Nephron (organoid): ENCODE results near the gene HCST.
"Not testable (repeated sequence)": the region's sequence is repeated elsewhere in the genome, so short reads cannot be mapped to it uniquely, and the experiment has no call there.

Experiments used
- H3K27ac Mint-ChIP-seq, 3 experiments: 2 replicates each; pipeline ENCODE4 v1.8.0; 2020; ENCODE audit warnings: mixed read lengths in 3 of 3, mild to moderate bottlenecking in 2 of 3, moderate library complexity in 1 of 3
- H3K27me3 Mint-ChIP-seq: 2 replicates; pipeline ENCODE4 v1.8.0; 2021; ENCODE audit warnings: low read depth, mild to moderate bottlenecking, moderate library complexity, mixed read lengths
- H3K36me3 Mint-ChIP-seq: 2 replicates; pipeline ENCODE4 v1.8.0; 2020; ENCODE audit warnings: low read depth, mixed read lengths
- H3K4me1 Mint-ChIP-seq: 2 replicates; pipeline ENCODE4 v1.8.0; 2020; ENCODE audit warnings: mixed read lengths
- H3K4me3 Mint-ChIP-seq, 3 experiments: 2 replicates each; pipeline ENCODE4 v1.8.0; 2020; ENCODE audit warnings: mild to moderate bottlenecking in 3 of 3, mixed read lengths in 3 of 3, moderate library complexity in 2 of 3
- H3K9me3 Mint-ChIP-seq: 2 replicates; pipeline ENCODE4 v1.8.0; 2020; ENCODE audit warnings: mixed read lengths
- TF ChIP-seq, protein P1 (sequence below), 3 experiments: fragments of 200-600 bp; sonication (generic); IDR thresholded peaks; one replicate each; pipeline ENCODE4 v1.5.0; 2021; ENCODE audit warnings: antibody characterized with exemption in 3 of 3; ENCODE audit not compliant: unreplicated experiment in 3 of 3

HCST gene

DNA sequence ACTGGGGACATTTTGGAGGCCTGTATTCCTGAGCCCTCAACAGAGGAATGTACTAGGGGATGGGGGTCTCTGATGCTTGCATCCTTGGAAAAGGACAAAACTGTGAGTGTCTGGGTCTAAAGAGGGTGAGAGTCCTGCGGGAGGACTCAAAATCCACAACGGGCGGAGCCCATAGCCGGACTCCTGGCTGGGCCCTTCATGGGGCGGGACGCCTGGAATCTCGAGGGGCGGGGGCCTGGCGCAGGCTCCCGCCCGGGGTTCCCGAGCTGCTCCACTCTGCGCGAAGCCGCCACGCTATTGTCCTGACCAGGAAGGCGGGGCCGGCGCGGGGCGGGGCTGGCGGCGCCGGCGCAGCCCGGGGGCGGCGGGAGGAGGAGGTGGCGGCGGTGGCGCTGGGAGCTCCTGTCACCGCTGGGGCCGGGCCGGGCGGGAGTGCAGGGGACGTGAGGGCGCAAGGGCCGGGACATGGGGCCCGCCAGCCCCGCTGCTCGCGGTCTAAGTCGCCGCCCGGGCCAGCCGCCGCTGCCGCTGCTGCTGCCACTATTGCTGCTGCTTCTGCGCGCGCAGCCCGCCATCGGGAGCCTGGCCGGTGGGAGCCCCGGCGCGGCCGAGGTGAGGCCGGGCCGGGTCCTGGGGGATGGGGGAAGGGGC lies 34.0 kb upstream of the HCST start, which contains the start of gene APLP1:
Gene APLP1 (plus strand): TSS at position 403 of the 651 bp plus-strand sequence. CDS start 63 bp downstream, at position 466.
- peaks cover 5% of the 10 kb centered on the region for H3K4me1 Mint-ChIP-seq
- peak within 1 kb of the TSS in 2 of 3 experiments; percentile 67 to 78 for H3K27ac Mint-ChIP-seq
- H3K27me3 Mint-ChIP-seq, result peaks cover 41% of the 10 kb centered on the region
- peak within 1 kb of the TSS; percentile 81 to 89 (median 88) for H3K4me3 Mint-ChIP-seq
- H3K36me3 Mint-ChIP-seq, result peaks cover 15% of the 10 kb centered on the region
- TF ChIP-seq, protein P1, sequence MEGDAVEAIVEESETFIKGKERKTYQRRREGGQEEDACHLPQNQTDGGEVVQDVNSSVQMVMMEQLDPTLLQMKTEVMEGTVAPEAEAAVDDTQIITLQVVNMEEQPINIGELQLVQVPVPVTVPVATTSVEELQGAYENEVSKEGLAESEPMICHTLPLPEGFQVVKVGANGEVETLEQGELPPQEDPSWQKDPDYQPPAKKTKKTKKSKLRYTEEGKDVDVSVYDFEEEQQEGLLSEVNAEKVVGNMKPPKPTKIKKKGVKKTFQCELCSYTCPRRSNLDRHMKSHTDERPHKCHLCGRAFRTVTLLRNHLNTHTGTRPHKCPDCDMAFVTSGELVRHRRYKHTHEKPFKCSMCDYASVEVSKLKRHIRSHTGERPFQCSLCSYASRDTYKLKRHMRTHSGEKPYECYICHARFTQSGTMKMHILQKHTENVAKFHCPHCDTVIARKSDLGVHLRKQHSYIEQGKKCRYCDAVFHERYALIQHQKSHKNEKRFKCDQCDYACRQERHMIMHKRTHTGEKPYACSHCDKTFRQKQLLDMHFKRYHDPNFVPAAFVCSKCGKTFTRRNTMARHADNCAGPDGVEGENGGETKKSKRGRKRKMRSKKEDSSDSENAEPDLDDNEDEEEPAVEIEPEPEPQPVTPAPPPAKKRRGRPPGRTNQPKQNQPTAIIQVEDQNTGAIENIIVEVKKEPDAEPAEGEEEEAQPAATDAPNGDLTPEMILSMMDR (IDR thresholded peaks at IDR 0.05; ENCODE audit: unreplicated experiment in 3 of 3), result no peak
- no peaks in the 10 kb centered on the region for H3K9me3 Mint-ChIP-seq

GRCh38 chr19:35868823-35869326 lies 33.5 kb upstream of the HCST start:
- TF ChIP-seq, protein P1 (IDR thresholded peaks at IDR 0.05; ENCODE audit: unreplicated experiment in 3 of 3), result no peak
- Mint-ChIP-seq H3K36me3 (peaks cover 18% of the 10 kb centered on the region), H3K27me3 (peaks cover 36% of the 10 kb centered on the region), H3K4me3 (peak overlapping the region; percentile 81 to 89 (median 88)), H3K9me3 (no peaks in the 10 kb centered on the region), H3K27ac (peak overlapping the region in 1 of 3 experiments; percentile 67), H3K4me1 (peaks cover 5% of the 10 kb centered on the region)

GRCh38 chr19:35869327-35870123 lies 32.8 kb upstream of the HCST start:
- H3K4me1 Mint-ChIP-seq, result peaks cover 5% of the 10 kb centered on the region
- peak overlapping the region; percentile 81 to 89 (median 88) for H3K4me3 Mint-ChIP-seq
- no peaks in the 10 kb centered on the region for H3K9me3 Mint-ChIP-seq
- peaks cover 32% of the 10 kb centered on the region for H3K27me3 Mint-ChIP-seq
- TF ChIP-seq, protein P1 (IDR thresholded peaks at IDR 0.05; ENCODE audit: unreplicated experiment in 3 of 3), result no peak
- peaks cover 21% of the 10 kb centered on the region for H3K36me3 Mint-ChIP-seq
- H3K27ac Mint-ChIP-seq, result peak overlapping the region in 1 of 3 experiments; percentile 67

DNA sequence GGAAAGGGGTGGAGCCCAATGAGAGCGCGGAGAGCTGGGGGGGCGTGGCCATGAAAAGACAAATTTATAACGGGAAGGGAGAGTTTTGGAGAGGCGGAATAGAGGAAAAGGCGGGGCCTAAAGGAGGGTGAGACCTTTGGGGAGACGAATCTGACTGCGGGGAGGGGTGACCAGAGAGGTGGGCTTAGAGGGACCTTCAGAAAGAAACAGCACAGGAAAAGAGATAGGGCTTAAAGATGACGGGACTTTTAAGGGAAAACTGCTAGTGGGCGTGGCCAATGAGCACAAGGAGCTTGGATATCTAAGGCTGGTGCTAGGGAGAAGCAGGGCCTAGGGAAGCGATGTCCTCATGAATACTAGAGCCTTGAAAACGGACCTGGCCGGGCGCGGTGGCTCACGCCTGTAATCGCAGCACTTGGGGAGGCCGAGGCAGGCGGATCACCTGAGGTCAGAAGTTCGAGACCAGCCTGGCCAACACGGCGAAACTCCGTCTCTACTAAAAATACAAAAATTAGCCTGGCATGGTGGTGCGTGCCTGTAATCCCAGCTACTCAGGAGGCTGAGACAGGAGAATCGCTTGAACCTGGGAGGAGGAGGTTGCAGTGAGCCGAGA lies 32.1 kb upstream of the HCST start:
- Mint-ChIP-seq H3K4me3 (peak overlapping the region; percentile 73 to 81 (median 77)), H3K27me3 (peaks cover 26% of the 10 kb centered on the region), H3K36me3 (peaks cover 25% of the 10 kb centered on the region), H3K27ac (peak overlapping the region in 1 of 3 experiments; percentile 61)
- not testable (repeated sequence) for H3K4me1 Mint-ChIP-seq, H3K9me3 Mint-ChIP-seq

- Mint-ChIP-seq H3K9me3 (no peaks in the 10 kb centered on the region), H3K27me3 (peaks cover 20% of the 10 kb centered on the region), H3K27ac (no peak overlapping the region), H3K4me3 (no peak overlapping the region), H3K4me1 (peaks cover 5% of the 10 kb centered on the region), H3K36me3 (peaks cover 21% of the 10 kb centered on the region)
- TF ChIP-seq, protein P1 (IDR thresholded peaks at IDR 0.05; ENCODE audit: unreplicated experiment in 3 of 3), result no peak
Measured at GRCh38 chr19:35870798-35871197, 31.5 kb upstream of the HCST start.

GRCh38 chr19:35871611-35872010 lies 30.7 kb upstream of the HCST start:
- peaks cover 27% of the 10 kb centered on the region for H3K36me3 Mint-ChIP-seq
- peaks cover 5% of the 10 kb centered on the region for H3K4me1 Mint-ChIP-seq
- TF ChIP-seq, protein P1 (IDR thresholded peaks at IDR 0.05; ENCODE audit: unreplicated experiment in 3 of 3), result no peak
- no peaks in the 10 kb centered on the region for H3K9me3 Mint-ChIP-seq
- peaks cover 15% of the 10 kb centered on the region for H3K27me3 Mint-ChIP-seq
- H3K4me3 Mint-ChIP-seq, result no peak overlapping the region
- H3K27ac Mint-ChIP-seq, result no peak overlapping the region
